Measurements from ENCODE around the gene MXD4. TPM values are rescaled to one million over a fixed set of nuclear protein-coding genes. Genes with fewer than 3 reads are reported as not detected.

The MXD4 gene
- total and polyA plus RNA-seq, 2 donors (not counting 1 experiment from before 2014, with no cell fraction given) = 67.3 to 75.3 TPM

DNA sequence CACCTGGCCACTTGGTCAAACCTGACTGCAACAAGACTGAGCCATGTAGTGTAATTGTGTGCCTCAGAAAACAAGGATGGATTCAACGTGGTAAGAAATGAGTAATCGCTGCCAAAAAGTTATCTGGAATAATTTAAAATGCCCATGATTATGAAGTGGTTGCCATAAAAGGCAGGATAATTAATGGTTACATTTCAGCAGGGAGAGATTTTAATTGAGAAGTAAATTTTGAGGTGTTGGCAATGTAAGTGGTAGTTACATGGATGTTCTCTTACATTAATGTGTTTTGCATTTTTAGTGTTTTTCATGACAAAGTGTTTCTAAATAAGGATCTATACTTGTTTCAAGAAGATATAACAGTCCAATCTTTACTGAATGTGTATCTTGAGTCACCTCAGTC, 35.6 kb downstream of the MXD4 start:
- Histone ChIP-seq H3K9me3 (ENCODE audit: control extremely low read depth in 1 of 3, control insufficient read depth in 2 of 3, insufficient read depth in 1 of 3, low read length in 2 of 3) (no peaks in the 10 kb centered on the region), H4K20me1 (ENCODE audit: control insufficient read depth, insufficient read depth, low read length, poor library complexity, severe bottlenecking) (no peaks in the 10 kb centered on the region), H3K4me2 (replicated peaks; ENCODE audit: low read depth, low read length, poor library complexity, severe bottlenecking) (no peak overlapping the region), H3K27me3 (replicated peaks in 1 of 4; ENCODE audit: control extremely low read depth in 1 of 4, control insufficient read depth in 3 of 4, insufficient read depth in 4 of 4, low read length in 3 of 4) (no peaks in the 10 kb centered on the region), H3K79me2 (ENCODE audit: control insufficient read depth, insufficient read depth, low read length) (no peaks in the 10 kb centered on the region), H3K4me3 (ENCODE audit: control extremely low read depth in 1 of 5, extremely low read depth in 1 of 5, insufficient read depth in 1 of 5, low read depth in 2 of 5, low read length in 4 of 5) (no peak overlapping the region), H3K36me3 (replicated peaks in 1 of 2; ENCODE audit: control extremely low read depth in 1 of 2, control insufficient read depth in 1 of 2, extremely low read depth in 1 of 2, insufficient read depth in 2 of 2, low read length in 1 of 2) (peaks cover 0 to 16% of the 10 kb centered on the region in 2 experiments), H2AFZ (ENCODE audit: insufficient read depth, low read depth, low read length, poor library complexity, severe bottlenecking) (no peak overlapping the region), H3K27ac (ENCODE audit: low read length in 2 of 2) (no peak overlapping the region), H3K9ac (ENCODE audit: low read length) (no peak overlapping the region), H3K4me1 (ENCODE audit: control insufficient read depth in 2 of 2, insufficient read depth in 2 of 2, low read length in 2 of 2) (no peaks in the 10 kb centered on the region)
- H3K27ac Mint-ChIP-seq = no peak overlapping the region
- CTCF ChIA-PET = interaction anchor here (0.6 to 1.6 kb wide), 2 partner anchors 193 to 459 kb away, joined by 3 read pairs; partner anchors contain the start of gene CFAP99
- no peaks in the 10 kb centered on the region for H3K9me3 Mint-ChIP-seq (ENCODE audit: insufficient read depth)
- DNase-seq = no peak
- H3K27me3 Mint-ChIP-seq = no peaks in the 10 kb centered on the region
- H3K4me1 Mint-ChIP-seq = no peaks in the 10 kb centered on the region
- POLR2A ChIA-PET = no interaction called here
- ATAC-seq (ENCODE audit: low read depth) = no peak
- intact Hi-C loops (cut with micrococcal nuclease) = no loop called here
- TF ChIP-seq EZH2 (IDR thresholded peaks at IDR 0.05; ENCODE audit: borderline replicate concordance, insufficient read depth, low read depth, low read length, poor library complexity, severe bottlenecking) (no peak), CTCF (IDR thresholded peaks at IDR 0.05) (no peak)
- no peak overlapping the region for H3K4me3 Mint-ChIP-seq
- WGBS (ENCODE audit: insufficient coverage) = 94% methylated on average over 2 of the region's 2 CpGs

DNA sequence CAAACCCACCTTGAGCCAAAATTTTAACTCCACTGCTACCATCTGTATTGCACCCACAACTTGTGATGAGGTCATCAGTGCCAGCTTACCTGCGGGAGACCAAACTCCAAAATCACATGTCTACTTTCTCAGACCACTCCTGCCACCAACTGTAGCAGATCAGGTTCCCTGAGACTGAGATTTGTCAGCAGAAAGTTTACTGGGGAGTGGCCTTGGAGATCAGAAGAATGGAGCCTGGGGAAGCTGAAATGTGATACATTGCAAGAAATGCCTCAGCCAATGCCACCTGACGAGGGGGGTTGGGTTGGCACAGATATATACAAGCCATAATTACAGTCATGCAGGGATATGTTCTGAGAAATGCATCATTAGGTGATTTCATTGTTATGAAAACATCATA, 39.1 kb downstream of the MXD4 start:
- ChIA-PET CTCF (interaction anchor here (0.6 to 1.4 kb wide), 2 partner anchors 131 to 316 kb away, joined by 3 read pairs; no protein-coding TSS in a partner anchor), POLR2A (no interaction called here)
- ATAC-seq (ENCODE audit: low read depth) = no peak

More for the DNA sequence above, 39.1 kb downstream of the MXD4 start:
- H3K9ac ChIP-seq (ENCODE audit: low read length) = no peak overlapping the region
- intact Hi-C loops (cut with micrococcal nuclease) = no loop called here
- TF ChIP-seq CTCF (IDR thresholded peaks at IDR 0.05) (no peak), EZH2 (IDR thresholded peaks at IDR 0.05; ENCODE audit: borderline replicate concordance, insufficient read depth, low read depth, low read length, poor library complexity, severe bottlenecking) (no peak)
- H4K20me1 ChIP-seq (ENCODE audit: control insufficient read depth, insufficient read depth, low read length, poor library complexity, severe bottlenecking) = no peaks in the 10 kb centered on the region
- no peak overlapping the region for H3K4me2 ChIP-seq (replicated peaks; ENCODE audit: low read depth, low read length, poor library complexity, severe bottlenecking)
- H3K27me3 ChIP-seq (replicated peaks in 1 of 4; ENCODE audit: control extremely low read depth in 1 of 4, control insufficient read depth in 3 of 4, insufficient read depth in 4 of 4, low read length in 3 of 4) = no peaks in the 10 kb centered on the region
- H3K9me3 ChIP-seq (ENCODE audit: control extremely low read depth in 1 of 3, control insufficient read depth in 2 of 3, insufficient read depth in 1 of 3, low read length in 2 of 3) = no peaks in the 10 kb centered on the region
- no peak overlapping the region for H3K4me3 ChIP-seq (ENCODE audit: control extremely low read depth in 1 of 5, extremely low read depth in 1 of 5, insufficient read depth in 1 of 5, low read depth in 2 of 5, low read length in 4 of 5)
- peaks cover 0 to 5% of the 10 kb centered on the region in 2 donors for H3K4me1 ChIP-seq (ENCODE audit: control insufficient read depth in 2 of 2, insufficient read depth in 2 of 2, low read length in 2 of 2)
- H3K36me3 ChIP-seq (replicated peaks in 1 of 2; ENCODE audit: control extremely low read depth in 1 of 2, control insufficient read depth in 1 of 2, extremely low read depth in 1 of 2, insufficient read depth in 2 of 2, low read length in 1 of 2) = peaks cover 0 to 16% of the 10 kb centered on the region in 2 experiments
- Mint-ChIP-seq H3K9me3 (ENCODE audit: insufficient read depth) (no peaks in the 10 kb centered on the region), H3K27ac (no peak overlapping the region), H3K4me3 (no peak overlapping the region), H3K27me3 (no peaks in the 10 kb centered on the region), H3K4me1 (peaks cover 4% of the 10 kb centered on the region)
- no CpG with 5 or more reads among the region's 2 CpGs for WGBS (ENCODE audit: insufficient coverage)
- H3K79me2 ChIP-seq (ENCODE audit: control insufficient read depth, insufficient read depth, low read length) = no peaks in the 10 kb centered on the region
- no peak overlapping the region for H3K27ac ChIP-seq (ENCODE audit: low read length in 2 of 2)
- H2AFZ ChIP-seq (ENCODE audit: insufficient read depth, low read depth, low read length, poor library complexity, severe bottlenecking) = no peak overlapping the region
- DNase-seq = no peak

Measured in B cell (primary cell).